ENCODE results near the gene CPT1B.

DNA sequence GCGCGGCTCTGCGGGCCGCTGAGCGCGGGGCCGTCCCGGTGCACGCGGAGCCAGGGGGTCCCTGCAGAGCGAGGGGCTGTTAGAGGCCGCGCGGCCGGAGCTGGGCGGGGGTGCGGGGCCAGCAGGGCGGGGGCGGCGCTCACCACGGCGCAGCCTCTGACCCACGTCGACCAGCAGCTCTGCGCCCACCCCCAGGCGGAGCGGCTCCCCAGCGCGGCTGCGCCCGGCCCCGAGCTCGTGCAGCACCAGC, 52.4 kb downstream of the CPT1B start:
- TF ChIP-seq YY1 (IDR thresholded peaks at IDR 0.05; ENCODE audit: insufficient read depth, insufficient read length) (no peak), ZNF274 (IDR thresholded peaks at IDR 0.05; ENCODE audit: low read depth, low read length) (no peak), SUZ12 (IDR thresholded peaks at IDR 0.05; ENCODE audit: extremely low read depth, insufficient read depth, insufficient read length) (no peak)

Data from NT2/D1 (cell line).